Sigmoid colon (tissue), 4 donors: Measurements from ENCODE around the gene CDH3.

ENCODE experiments used
- CTCF ChIP-seq, 4 experiments: fragments of 450-650 bp in 3 of 4; fragments of 200-600 bp in 1 of 4; IDR thresholded peaks; one replicate each; pipeline ENCODE4 v1.5.1; 2016 to 2019; ENCODE audit warnings: antibody characterized with exemption in 4 of 4, mild to moderate bottlenecking in 3 of 4, moderate library complexity in 2 of 4
- EP300 ChIP-seq, 4 donors: sonication (generic); formaldehyde crosslinking; IDR thresholded peaks; one replicate each; pipeline ENCODE4 v1.6.1; 2017; ENCODE audit warnings: antibody characterized with exemption in 4 of 4
- POLR2A ChIP-seq, 2 donors: fragments of 450-650 bp; IDR thresholded peaks; one replicate each; pipeline ENCODE4 v1.6.1; 2016; ENCODE audit warnings: antibody characterized with exemption in 2 of 2, mild to moderate bottlenecking in 2 of 2, moderate library complexity in 2 of 2
- POLR2AphosphoS5 ChIP-seq, 4 donors: sonication (generic); formaldehyde crosslinking; IDR thresholded peaks; one replicate each; pipeline ENCODE4 v1.6.1; 2017; ENCODE audit warnings: antibody characterized with exemption in 4 of 4

GRCh38 chr16:68655806-68656205 is 10.7 kb downstream of the CDH3 start:
- no peak for TF ChIP-seq CTCF (IDR thresholded peaks at IDR 0.05)
- TF ChIP-seq POLR2AphosphoS5 (IDR thresholded peaks at IDR 0.05), result no peak
- TF ChIP-seq POLR2A (IDR thresholded peaks at IDR 0.05), result no peak
- no peak for TF ChIP-seq EP300 (IDR thresholded peaks at IDR 0.05)
